ENCODE measurements around the gene S100A6.
"Not testable (repeated sequence)": the region's sequence is repeated elsewhere in the genome, so short reads cannot be mapped to it uniquely, and the experiment has no call there.

S100A6 gene

GRCh38 chr1:153577138-153577537, 41.3 kb upstream of the S100A6 start:
- no peaks in the 10 kb centered on the region for H3K36me3 ChIP-seq (ENCODE audit: control insufficient read depth in 1 of 2, insufficient read depth in 2 of 2, low read length in 2 of 2)
- H4K91ac ChIP-seq (ENCODE audit: low read depth, low read length): peak overlapping the region; percentile 45
- peaks cover 11% of the 10 kb centered on the region for H3K79me1 ChIP-seq (ENCODE audit: low read length)
- no peak overlapping the region for H3K4ac ChIP-seq (ENCODE audit: low read depth, low read length)
- no peak overlapping the region for H2AFZ ChIP-seq (ENCODE audit: insufficient read depth, low read length, poor library complexity)
- H3K9ac ChIP-seq (ENCODE audit: low read length): no peak overlapping the region
- H3K18ac ChIP-seq (ENCODE audit: low read length): no peak overlapping the region
- H3K4me2 ChIP-seq (ENCODE audit: low read length): no peak overlapping the region
- WGBS (ENCODE audit: extremely low coverage, insufficient coverage, insufficient read length): no CpG with 5 or more reads among the region's 4 CpGs
- H3K9me3 ChIP-seq (ENCODE audit: insufficient read depth, low read depth, low read length): peaks cover 4% of the 10 kb centered on the region
- peaks cover 7 to 13% of the 10 kb centered on the region in 2 experiments for H3K4me1 ChIP-seq (ENCODE audit: control insufficient read depth in 1 of 2, insufficient read depth in 2 of 2, low read length in 2 of 2)
- no peak overlapping the region for H4K8ac ChIP-seq (ENCODE audit: low read depth, low read length)
- no peak for DNase-seq
- H2BK5ac ChIP-seq (ENCODE audit: low read depth, low read length, poor library complexity): no peak overlapping the region
- no peak overlapping the region for H2BK120ac ChIP-seq (ENCODE audit: insufficient read depth, low read length, poor library complexity)
- H3K23ac ChIP-seq (ENCODE audit: low read length): no peak overlapping the region
- H3K4me3 ChIP-seq (ENCODE audit: low read depth, low read length): no peak overlapping the region
- H4K12ac ChIP-seq (ENCODE audit: low read depth, low read length): no peak overlapping the region
- no peak overlapping the region for H3K27ac ChIP-seq (ENCODE audit: low read depth, low read length)
- H3K27me3 ChIP-seq (ENCODE audit: insufficient read depth, low read length): no peaks in the 10 kb centered on the region
- H2BK12ac ChIP-seq (ENCODE audit: low read length): peak overlapping the region; percentile 74
- H3K79me2 ChIP-seq (ENCODE audit: control insufficient read depth, insufficient read depth, low read length, poor library complexity): no peaks in the 10 kb centered on the region
- no peak overlapping the region for H3K14ac ChIP-seq (ENCODE audit: low read length)
- peak overlapping the region; percentile 87 for H2AK5ac ChIP-seq (ENCODE audit: low read length)

GRCh38 chr1:153575497-153575896, 39.7 kb upstream of the S100A6 start:
- H3K18ac ChIP-seq (ENCODE audit: low read length); H3K14ac ChIP-seq (ENCODE audit: low read length); H3K27me3 ChIP-seq (ENCODE audit: insufficient read depth, low read length); H3K9ac ChIP-seq (ENCODE audit: low read length); H3K4me2 ChIP-seq (ENCODE audit: low read length); H3K4me3 ChIP-seq (ENCODE audit: low read depth, low read length); H3K4ac ChIP-seq (ENCODE audit: low read depth, low read length); H2BK120ac ChIP-seq (ENCODE audit: insufficient read depth, low read length, poor library complexity); H2BK5ac ChIP-seq (ENCODE audit: low read depth, low read length, poor library complexity); H3K9me3 ChIP-seq (ENCODE audit: insufficient read depth, low read depth, low read length); H4K8ac ChIP-seq (ENCODE audit: low read depth, low read length); H3K23ac ChIP-seq (ENCODE audit: low read length); H3K27ac ChIP-seq (ENCODE audit: low read depth, low read length); H3K36me3 ChIP-seq (ENCODE audit: control insufficient read depth in 1 of 2, insufficient read depth in 2 of 2, low read length in 2 of 2); DNase-seq; H2AK5ac ChIP-seq (ENCODE audit: low read length); H2AFZ ChIP-seq (ENCODE audit: insufficient read depth, low read length, poor library complexity); H4K91ac ChIP-seq (ENCODE audit: low read depth, low read length); H3K79me2 ChIP-seq (ENCODE audit: control insufficient read depth, insufficient read depth, low read length, poor library complexity); H2BK12ac ChIP-seq (ENCODE audit: low read length); H4K12ac ChIP-seq (ENCODE audit: low read depth, low read length): not testable (repeated sequence)
- WGBS (ENCODE audit: extremely low coverage, insufficient coverage, insufficient read length): no CpG with 5 or more reads among the region's 10 CpGs
- Histone ChIP-seq H3K79me1 (ENCODE audit: low read length) (peaks cover 11% of the 10 kb centered on the region), H3K4me1 (ENCODE audit: control insufficient read depth in 1 of 2, insufficient read depth in 2 of 2, low read length in 2 of 2) (peaks cover 7 to 13% of the 10 kb centered on the region in 2 experiments)

- not testable (repeated sequence) for H3K36me3 ChIP-seq (ENCODE audit: control insufficient read depth in 1 of 2, insufficient read depth in 2 of 2, low read length in 2 of 2)
These were observed 39.3 kb upstream of the S100A6 start for GRCh38 chr1:153575081-153575491.

GRCh38 chr1:153573351-153573750, 37.6 kb upstream of the S100A6 start:
- Histone ChIP-seq H2AFZ (ENCODE audit: insufficient read depth, low read length, poor library complexity) (no peak overlapping the region), H3K79me1 (ENCODE audit: low read length) (peaks cover 18% of the 10 kb centered on the region), H3K27ac (ENCODE audit: low read depth, low read length) (no peak overlapping the region), H2BK5ac (ENCODE audit: low read depth, low read length, poor library complexity) (no peak overlapping the region), H3K4ac (ENCODE audit: low read depth, low read length) (no peak overlapping the region), H3K14ac (ENCODE audit: low read length) (no peak overlapping the region), H3K9me3 (ENCODE audit: insufficient read depth, low read depth, low read length) (peaks cover 4% of the 10 kb centered on the region), H3K79me2 (ENCODE audit: control insufficient read depth, insufficient read depth, low read length, poor library complexity) (no peaks in the 10 kb centered on the region), H3K18ac (ENCODE audit: low read length) (no peak overlapping the region), H3K4me1 (ENCODE audit: control insufficient read depth in 1 of 2, insufficient read depth in 2 of 2, low read length in 2 of 2) (peaks cover 10 to 14% of the 10 kb centered on the region in 2 experiments), H3K36me3 (ENCODE audit: control insufficient read depth in 1 of 2, insufficient read depth in 2 of 2, low read length in 2 of 2) (no peaks in the 10 kb centered on the region), H3K27me3 (ENCODE audit: insufficient read depth, low read length) (no peaks in the 10 kb centered on the region), H4K8ac (ENCODE audit: low read depth, low read length) (no peak overlapping the region), H3K23ac (ENCODE audit: low read length) (no peak overlapping the region), H3K4me2 (ENCODE audit: low read length) (no peak overlapping the region), H2BK120ac (ENCODE audit: insufficient read depth, low read length, poor library complexity) (no peak overlapping the region), H2BK12ac (ENCODE audit: low read length) (no peak overlapping the region), H2AK5ac (ENCODE audit: low read length) (no peak overlapping the region), H3K9ac (ENCODE audit: low read length) (no peak overlapping the region), H3K4me3 (ENCODE audit: low read depth, low read length) (no peak overlapping the region), H4K91ac (ENCODE audit: low read depth, low read length) (no peak overlapping the region), H4K12ac (ENCODE audit: low read depth, low read length) (no peak overlapping the region)
- no CpG with 5 or more reads among the region's 3 CpGs for WGBS (ENCODE audit: extremely low coverage, insufficient coverage, insufficient read length)
- DNase-seq: no peak

More at GRCh38 chr1:153575081-153575491, 39.3 kb upstream of the S100A6 start:
- not testable (repeated sequence) for H4K91ac ChIP-seq (ENCODE audit: low read depth, low read length); H3K4me3 ChIP-seq (ENCODE audit: low read depth, low read length); H3K4me2 ChIP-seq (ENCODE audit: low read length); H4K8ac ChIP-seq (ENCODE audit: low read depth, low read length); H2AFZ ChIP-seq (ENCODE audit: insufficient read depth, low read length, poor library complexity); H3K9ac ChIP-seq (ENCODE audit: low read length); H2BK12ac ChIP-seq (ENCODE audit: low read length); H3K79me2 ChIP-seq (ENCODE audit: control insufficient read depth, insufficient read depth, low read length, poor library complexity); H2BK5ac ChIP-seq (ENCODE audit: low read depth, low read length, poor library complexity); H4K12ac ChIP-seq (ENCODE audit: low read depth, low read length); H2AK5ac ChIP-seq (ENCODE audit: low read length); DNase-seq; H3K9me3 ChIP-seq (ENCODE audit: insufficient read depth, low read depth, low read length); H3K27me3 ChIP-seq (ENCODE audit: insufficient read depth, low read length); H3K14ac ChIP-seq (ENCODE audit: low read length); H3K23ac ChIP-seq (ENCODE audit: low read length); H2BK120ac ChIP-seq (ENCODE audit: insufficient read depth, low read length, poor library complexity); H3K4ac ChIP-seq (ENCODE audit: low read depth, low read length); H3K27ac ChIP-seq (ENCODE audit: low read depth, low read length); H3K18ac ChIP-seq (ENCODE audit: low read length)
- peaks cover 11% of the 10 kb centered on the region for H3K79me1 ChIP-seq (ENCODE audit: low read length)
- WGBS (ENCODE audit: extremely low coverage, insufficient coverage, insufficient read length): no CpG with 5 or more reads among the region's 35 CpGs
- H3K4me1 ChIP-seq (ENCODE audit: control insufficient read depth in 1 of 2, insufficient read depth in 2 of 2, low read length in 2 of 2): peaks cover 7 to 13% of the 10 kb centered on the region in 2 experiments
